Heart left ventricle (tissue), 13 donors: ENCODE results near the gene ITSN1.

Experiments
- CTCF ChIP-seq, 12 donors: fragments of 200-600 bp; sonication (generic) in 4 of 12; IDR thresholded peaks; one replicate each; pipeline versions ENCODE4 v1.5.0 to v1.8.0; 2018 to 2022; ENCODE audit warnings: antibody characterized with exemption in 12 of 12, mild to moderate bottlenecking in 5 of 12
- POLR2A ChIP-seq, 2 donors: fragments of 450-650 bp; IDR thresholded peaks; one replicate each; pipeline ENCODE4 v1.6.1; 2017; ENCODE audit warnings: antibody characterized with exemption in 2 of 2, mild to moderate bottlenecking in 2 of 2, moderate library complexity in 2 of 2
- donor health status: ischemic (EF 13 %, LVEDD 7.1; RV severe dilation, severe dysfunction).
- donor health status: DM: no; HTN: yes; CAD: no.
- donor health status: DM: no; HTN: no; CAD: no.
- donor health status: ischemic (EF 25% LVEDD 6.9; RV normal size, moderate dysfunction).
- donor health status: ischemic (EF 25% LVEDD 5.7; RV mildly dilated, moderate dysfunction).
- donor health status: ischemic (EF 35%, LVEDD 5.7; RV mildly dilated, moderate dysfunction).
- donor health status: nonischemic (EF 11% LVEDD 7.7; RV severe dilation, severe dysfunction).
- donor health status: DM: yes; HTN: yes; CAD: no.
- donor health status: PGD.
- donor health status: ischemic (EF 29% LVEDD 5.4; RV normal size, mild dysfunction).
- donor health status: nonischemic (EF 23%, LVEDD 6.1; RV moderate dilation, normal function).

GRCh38 chr21:33736569-33736968, 94.3 kb downstream of the ITSN1 start:
- no peak for TF ChIP-seq CTCF (IDR thresholded peaks at IDR 0.05)
- no peak for TF ChIP-seq POLR2A (IDR thresholded peaks at IDR 0.05)
